ENCODE results near the gene ZNF580. TPM values are rescaled to one million over a fixed set of nuclear protein-coding genes. Genes with fewer than 3 reads are reported as not detected.

ZNF580 gene
- total RNA-seq, 1 donor from 2014 or later: 41.8 TPM

DNA sequence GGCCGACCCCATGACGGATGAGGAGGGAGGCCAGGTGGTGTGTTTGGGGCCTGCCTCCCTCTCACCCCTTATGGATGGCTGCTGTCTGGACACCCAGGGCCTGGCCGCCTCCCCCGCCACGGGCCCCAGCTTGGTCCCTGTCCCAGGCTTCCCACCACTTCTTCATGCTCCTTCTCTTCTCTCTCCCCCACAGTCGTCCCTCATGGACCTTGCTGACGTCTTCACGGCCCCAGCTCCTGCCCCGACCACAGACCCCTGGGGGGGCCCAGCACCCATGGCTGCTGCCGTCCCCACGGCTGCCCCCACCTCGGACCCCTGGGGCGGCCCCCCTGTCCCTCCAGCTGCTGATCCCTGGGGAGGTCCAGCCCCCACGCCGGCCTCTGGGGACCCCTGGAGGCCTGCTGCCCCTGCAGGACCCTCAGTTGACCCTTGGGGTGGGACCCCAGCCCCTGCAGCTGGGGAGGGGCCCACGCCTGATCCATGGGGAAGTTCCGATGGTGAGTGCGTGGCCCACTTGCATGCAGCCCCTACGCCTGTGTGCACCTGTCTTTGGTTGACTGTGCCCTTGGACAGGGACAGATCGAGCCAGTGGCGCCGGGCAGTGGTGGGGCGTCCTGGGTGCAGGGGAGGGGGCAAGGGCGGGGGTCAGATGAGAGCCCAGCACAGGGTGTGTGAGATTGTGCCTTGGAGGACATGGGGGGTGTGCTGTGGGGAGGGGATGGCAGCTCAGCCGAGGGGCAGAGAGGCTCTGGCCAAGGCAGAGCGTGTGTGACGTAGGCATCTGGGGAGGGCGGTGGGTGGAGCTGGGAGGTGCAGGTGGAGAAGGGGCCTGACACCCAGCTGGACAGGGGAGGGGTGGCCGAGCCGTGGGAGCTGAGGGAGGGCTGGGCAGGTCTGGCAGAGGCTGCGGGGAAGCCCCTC, 51.0 kb downstream of the ZNF580 start:
- DNase-seq (ENCODE audit: low read depth, low spot score): no peak
- Mint-ChIP-seq H3K36me3 (ENCODE audit: low read depth) (no peaks in the 10 kb centered on the region), H3K4me3 (no peak overlapping the region)

DNA sequence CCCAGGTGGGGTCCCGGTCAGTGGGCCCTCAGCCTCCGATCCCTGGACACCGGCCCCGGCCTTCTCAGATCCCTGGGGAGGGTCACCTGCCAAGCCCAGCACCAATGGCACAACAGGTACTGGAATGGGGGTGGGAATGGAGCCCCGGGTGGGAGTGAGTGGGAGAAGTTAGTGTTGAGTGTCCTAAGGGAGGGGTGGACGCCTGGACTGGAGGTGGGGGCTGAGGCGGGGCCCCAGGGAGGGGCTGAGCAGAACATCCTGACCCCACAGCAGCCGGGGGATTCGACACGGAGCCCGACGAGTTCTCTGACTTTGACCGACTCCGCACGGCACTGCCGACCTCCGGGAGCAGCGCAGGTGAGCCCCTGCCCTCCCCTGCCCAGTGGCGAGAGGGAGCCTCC, 51.9 kb downstream of the ZNF580 start:
- no peak for DNase-seq (ENCODE audit: low read depth, low spot score)
- peaks cover 3% of the 10 kb centered on the region for H3K36me3 Mint-ChIP-seq (ENCODE audit: low read depth)
- H3K9me3 Mint-ChIP-seq: no peaks in the 10 kb centered on the region
- H3K4me1 Mint-ChIP-seq: no peaks in the 10 kb centered on the region
- H3K27me3 Mint-ChIP-seq (ENCODE audit: low read depth): no peaks in the 10 kb centered on the region
- TF ChIP-seq, protein P1, sequence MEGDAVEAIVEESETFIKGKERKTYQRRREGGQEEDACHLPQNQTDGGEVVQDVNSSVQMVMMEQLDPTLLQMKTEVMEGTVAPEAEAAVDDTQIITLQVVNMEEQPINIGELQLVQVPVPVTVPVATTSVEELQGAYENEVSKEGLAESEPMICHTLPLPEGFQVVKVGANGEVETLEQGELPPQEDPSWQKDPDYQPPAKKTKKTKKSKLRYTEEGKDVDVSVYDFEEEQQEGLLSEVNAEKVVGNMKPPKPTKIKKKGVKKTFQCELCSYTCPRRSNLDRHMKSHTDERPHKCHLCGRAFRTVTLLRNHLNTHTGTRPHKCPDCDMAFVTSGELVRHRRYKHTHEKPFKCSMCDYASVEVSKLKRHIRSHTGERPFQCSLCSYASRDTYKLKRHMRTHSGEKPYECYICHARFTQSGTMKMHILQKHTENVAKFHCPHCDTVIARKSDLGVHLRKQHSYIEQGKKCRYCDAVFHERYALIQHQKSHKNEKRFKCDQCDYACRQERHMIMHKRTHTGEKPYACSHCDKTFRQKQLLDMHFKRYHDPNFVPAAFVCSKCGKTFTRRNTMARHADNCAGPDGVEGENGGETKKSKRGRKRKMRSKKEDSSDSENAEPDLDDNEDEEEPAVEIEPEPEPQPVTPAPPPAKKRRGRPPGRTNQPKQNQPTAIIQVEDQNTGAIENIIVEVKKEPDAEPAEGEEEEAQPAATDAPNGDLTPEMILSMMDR (conservative IDR thresholded peaks at IDR 0.05): no peak
- no peak overlapping the region for H3K27ac Mint-ChIP-seq (ENCODE audit: unreplicated experiment)
- H3K4me3 Mint-ChIP-seq: no peak overlapping the region

More for the DNA sequence above, 51.0 kb downstream of the ZNF580 start:
- no peaks in the 10 kb centered on the region for H3K9me3 Mint-ChIP-seq
- TF ChIP-seq, protein P1 (conservative IDR thresholded peaks at IDR 0.05): no peak
- no peaks in the 10 kb centered on the region for H3K4me1 Mint-ChIP-seq
- no peak overlapping the region for H3K27ac Mint-ChIP-seq (ENCODE audit: unreplicated experiment)
- H3K27me3 Mint-ChIP-seq (ENCODE audit: low read depth): no peaks in the 10 kb centered on the region

Other genes with a start within 250 kb of the ZNF580 start
- 243 and 269 TPM in 2 replicates for gene UBE2S, start 233.2 kb upstream of the ZNF580 start, total RNA-seq
- gene SHISA7, start 197.7 kb upstream of the ZNF580 start, total RNA-seq: 0.54 and 0.59 TPM in 2 replicates
- 34.3 and 36.7 TPM in 2 replicates for gene ISOC2, start 179.4 kb upstream of the ZNF580 start, total RNA-seq
- gene C19orf85, start 176.3 kb upstream of the ZNF580 start, total RNA-seq: not detected in 2 replicates
- 14.8 and 15.0 TPM in 2 replicates for gene ZNF628, start 164.4 kb upstream of the ZNF580 start, total RNA-seq
- 81.1 and 87.9 TPM in 2 replicates for gene NAT14, start 155.8 kb upstream of the ZNF580 start, total RNA-seq
- gene SSC5D, start 152.6 kb upstream of the ZNF580 start, total RNA-seq: 1.3 and 1.5 TPM in 2 replicates
- gene SBK2, start 103.9 kb upstream of the ZNF580 start, total RNA-seq: not detected in 2 replicates
- 0.39 and 0.68 TPM in 2 replicates for gene SBK3, start 95.5 kb upstream of the ZNF580 start, total RNA-seq
- 28.2 and 29.1 TPM in 2 replicates for gene ZNF579, start 60.2 kb upstream of the ZNF580 start, total RNA-seq
- gene FIZ1, start 41.5 kb upstream of the ZNF580 start, total RNA-seq: 31.6 and 31.8 TPM in 2 replicates
- 6.1 and 6.7 TPM in 2 replicates for gene ZNF524, start 40.7 kb upstream of the ZNF580 start, total RNA-seq
- gene ZNF865, start 35.4 kb upstream of the ZNF580 start, total RNA-seq: 20.3 TPM in 2 replicates
- 11.0 and 12.4 TPM in 2 replicates for gene ZNF784, start 16.4 kb upstream of the ZNF580 start, total RNA-seq
- gene ZNF581, start 2.6 kb downstream of the ZNF580 start, total RNA-seq: 40.8 and 41.9 TPM in 2 replicates
- gene CCDC106, start 7.2 kb downstream of the ZNF580 start, total RNA-seq: 18.7 and 18.9 TPM in 2 replicates
- 342 and 365 TPM in 2 replicates for gene U2AF2, start 14.0 kb downstream of the ZNF580 start, total RNA-seq
- gene EPN1, start 34.2 kb downstream of the ZNF580 start, total RNA-seq: 129 and 130 TPM in 2 replicates
- not detected in 2 replicates for gene NLRP9, start 97.4 kb downstream of the ZNF580 start, total RNA-seq
- not detected in 2 replicates for gene RFPL4A, start 118.1 kb downstream of the ZNF580 start, total RNA-seq
- gene RFPL4AL1, start 128.1 kb downstream of the ZNF580 start, total RNA-seq: not detected in 2 replicates
- not detected in 2 replicates for gene NLRP11, start 191.0 kb downstream of the ZNF580 start, total RNA-seq
- not detected in 2 replicates for gene NLRP4, start 195.5 kb downstream of the ZNF580 start, total RNA-seq